ENCODE results near the gene MT1F. TPM values are rescaled to one million over a fixed set of nuclear protein-coding genes. Genes with fewer than 3 reads are reported as not detected.

Gene MT1F
- polyA plus RNA-seq, 4 donors = 4.9 to 73.8 (median 49.8) TPM

GRCh38 chr16:56625140-56625942 lies 32.4 kb upstream of the MT1F start, which contains the start of gene MT1E:
TSS of gene MT1E (plus strand) at chr16:56625781. CDS start at chr16:56625852, 71 bp downstream.
- no peak for DNase-seq (ENCODE audit: low read depth in 4 of 4, low spot score in 3 of 4)

DNA sequence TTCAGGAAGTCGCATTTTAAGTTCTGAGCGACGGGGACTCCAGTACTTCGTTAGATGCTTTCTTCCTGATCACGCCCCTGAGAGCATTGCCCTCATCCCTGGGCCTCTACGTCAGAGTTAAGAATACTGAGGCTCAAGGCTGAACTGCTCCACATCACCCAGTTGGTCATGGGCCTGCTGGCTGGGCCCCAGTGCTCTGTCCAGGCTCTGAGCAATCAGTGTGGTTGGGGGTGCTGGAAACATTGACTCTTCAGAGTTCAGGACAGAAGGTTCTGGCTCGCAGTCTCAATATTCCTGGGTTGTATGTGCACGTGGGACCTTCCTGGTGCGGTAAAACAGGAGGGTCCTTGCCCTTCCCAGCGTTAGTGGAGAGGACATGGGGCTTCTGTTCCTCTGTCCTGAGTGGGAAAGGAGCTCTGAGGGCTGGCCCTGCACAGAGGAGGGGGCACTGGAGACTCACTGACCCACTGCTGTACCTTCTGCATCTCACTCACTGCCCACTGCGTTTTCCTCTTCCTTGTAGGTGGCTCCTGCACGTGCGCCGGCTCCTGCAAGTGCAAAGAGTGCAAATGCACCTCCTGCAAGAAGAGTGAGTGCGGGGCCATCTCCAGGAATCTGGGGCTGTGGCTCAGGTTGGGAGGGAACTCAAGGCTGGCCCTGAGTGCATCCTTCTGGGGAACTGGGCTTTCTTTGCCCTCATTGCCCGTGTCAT lies 31.7 kb upstream of the MT1F start:
- DNase-seq (ENCODE audit: low read depth in 4 of 4, low spot score in 3 of 4) = no peak

DNA sequence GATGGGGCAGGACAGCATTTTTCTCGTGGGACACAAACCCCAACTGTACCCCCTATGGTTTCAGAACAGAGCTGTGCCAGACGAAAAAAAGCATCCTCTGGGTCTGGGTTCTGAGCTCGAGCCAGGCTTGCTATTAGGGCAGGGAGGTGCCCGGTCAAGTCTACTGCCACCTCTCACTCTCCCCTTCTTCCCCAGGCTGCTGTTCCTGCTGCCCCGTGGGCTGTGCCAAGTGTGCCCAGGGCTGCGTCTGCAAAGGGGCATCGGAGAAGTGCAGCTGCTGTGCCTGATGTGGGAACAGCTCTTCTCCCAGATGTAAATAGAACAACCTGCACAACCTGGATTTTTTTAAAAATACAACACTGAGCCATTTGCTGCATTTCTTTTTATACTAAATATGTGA lies 31.1 kb upstream of the MT1F start:
- DNase-seq (ENCODE audit: low read depth in 4 of 4, low spot score in 3 of 4) = no peak

DNA sequence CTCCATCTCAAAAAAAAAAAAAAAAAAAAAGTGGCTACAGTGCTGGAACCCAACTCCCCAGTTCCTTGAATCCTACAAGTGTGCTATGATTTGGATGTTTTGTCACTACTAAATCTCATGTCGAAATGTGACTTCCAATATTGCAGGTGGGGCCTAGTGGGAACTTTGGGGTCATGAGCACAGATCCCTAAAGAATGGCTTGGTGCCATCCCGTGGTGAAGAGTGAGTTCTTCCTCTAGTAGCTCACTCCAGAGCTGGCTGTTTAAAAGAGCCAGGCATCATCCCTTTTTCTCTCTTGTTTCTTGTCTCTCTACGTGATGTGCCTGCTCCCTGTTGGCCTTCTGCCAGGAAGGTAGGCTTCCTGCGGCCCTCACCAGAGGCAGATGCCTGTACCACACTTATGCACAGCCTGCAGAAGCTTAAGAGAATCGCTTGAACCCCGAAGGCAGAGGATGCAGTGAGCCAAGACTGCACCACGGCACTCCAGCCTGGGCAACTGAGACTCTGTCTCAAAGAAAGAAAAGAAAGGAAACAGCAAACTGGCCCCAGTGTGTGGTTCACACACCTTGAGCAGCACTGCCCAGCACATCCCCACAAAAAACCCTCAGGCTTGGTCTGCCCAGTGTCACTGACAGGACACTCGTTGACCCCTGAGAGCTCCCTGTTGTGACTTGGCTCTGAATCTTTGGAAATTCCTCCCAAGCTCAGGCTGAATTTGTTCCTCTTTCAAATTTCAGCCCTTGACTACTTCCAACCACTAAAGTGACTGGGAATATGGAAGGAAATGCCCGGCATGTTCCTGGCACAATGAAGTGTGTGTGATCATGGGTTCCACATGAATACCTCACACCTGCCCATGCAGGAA lies 29.0 kb upstream of the MT1F start:
- DNase-seq (ENCODE audit: low read depth in 4 of 4, low spot score in 3 of 4) = no peak

DNA sequence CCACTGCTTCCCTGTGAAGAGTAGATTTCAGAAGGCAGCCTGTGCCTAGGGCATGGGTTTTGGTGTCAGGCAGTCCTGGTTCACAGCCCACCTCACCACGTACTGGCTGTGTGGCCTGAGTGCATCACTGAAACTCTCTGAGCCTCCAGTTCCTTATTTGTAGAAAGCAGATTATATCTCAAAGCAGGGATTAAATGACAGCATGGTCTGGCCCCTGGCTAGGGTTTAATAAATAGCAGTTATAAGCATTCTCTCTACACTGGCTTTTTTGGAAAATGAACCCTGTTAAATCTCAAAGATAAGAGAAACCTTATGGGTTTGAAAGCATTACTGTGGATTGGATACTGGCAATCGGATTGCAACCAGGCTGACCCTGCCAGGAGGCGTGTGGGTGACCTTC lies 28.2 kb upstream of the MT1F start:
- DNase-seq (ENCODE audit: low read depth in 4 of 4, low spot score in 3 of 4) = no peak

DNA sequence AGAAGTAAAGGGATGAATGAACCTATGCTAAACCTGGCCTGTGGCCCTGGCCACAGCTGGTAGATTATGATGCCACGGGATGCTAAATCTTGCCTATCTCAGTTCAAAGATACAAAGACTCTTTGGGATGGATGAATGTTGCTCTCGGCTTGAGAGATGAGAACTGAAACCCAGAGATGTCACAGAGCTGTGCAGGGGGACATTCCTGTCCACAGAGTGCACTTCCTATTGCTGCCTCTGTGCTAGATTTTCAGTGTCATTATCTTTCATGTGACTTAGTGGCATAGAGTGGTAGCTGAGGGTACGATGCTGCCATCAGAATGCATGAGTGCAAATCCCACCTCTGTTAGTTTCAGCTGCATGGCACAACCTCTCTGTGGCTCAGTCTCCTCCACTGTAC lies 27.6 kb upstream of the MT1F start:
- no peak for DNase-seq (ENCODE audit: low read depth in 4 of 4, low spot score in 3 of 4)

DNA sequence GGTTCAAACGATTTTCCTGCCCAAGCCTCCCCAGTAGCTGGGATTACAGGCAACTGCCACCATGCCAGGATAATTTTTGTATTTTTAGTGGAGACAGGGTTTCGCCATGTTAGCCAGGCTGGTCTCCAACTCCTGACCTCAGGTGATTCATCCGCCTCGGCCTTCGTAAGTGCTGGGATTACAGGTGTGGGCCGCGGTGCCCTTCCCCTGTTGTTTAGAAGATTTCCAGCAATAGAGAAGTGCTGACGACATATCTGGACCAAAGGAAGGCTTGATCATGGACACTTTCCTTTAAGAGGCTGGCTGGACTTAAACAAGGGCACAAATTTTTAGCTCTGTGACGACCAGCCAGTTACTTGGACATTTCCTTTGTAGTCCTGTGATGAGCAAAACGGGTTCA lies 26.6 kb upstream of the MT1F start:
- no peak for DNase-seq (ENCODE audit: low read depth in 4 of 4, low spot score in 3 of 4)

- DNase-seq (ENCODE audit: low read depth in 4 of 4, low spot score in 3 of 4) = no peak
These were observed 26.0 kb upstream of the MT1F start for GRCh38 chr16:56631832-56632155.

- DNase-seq (ENCODE audit: low read depth in 4 of 4, low spot score in 3 of 4) = no peak
These were observed 25.5 kb upstream of the MT1F start, which contains the start of gene MT1M for GRCh38 chr16:56632156-56632847. TSS of gene MT1M (plus strand) at chr16:56632659. CDS start at chr16:56632732, 73 bp downstream.

DNA sequence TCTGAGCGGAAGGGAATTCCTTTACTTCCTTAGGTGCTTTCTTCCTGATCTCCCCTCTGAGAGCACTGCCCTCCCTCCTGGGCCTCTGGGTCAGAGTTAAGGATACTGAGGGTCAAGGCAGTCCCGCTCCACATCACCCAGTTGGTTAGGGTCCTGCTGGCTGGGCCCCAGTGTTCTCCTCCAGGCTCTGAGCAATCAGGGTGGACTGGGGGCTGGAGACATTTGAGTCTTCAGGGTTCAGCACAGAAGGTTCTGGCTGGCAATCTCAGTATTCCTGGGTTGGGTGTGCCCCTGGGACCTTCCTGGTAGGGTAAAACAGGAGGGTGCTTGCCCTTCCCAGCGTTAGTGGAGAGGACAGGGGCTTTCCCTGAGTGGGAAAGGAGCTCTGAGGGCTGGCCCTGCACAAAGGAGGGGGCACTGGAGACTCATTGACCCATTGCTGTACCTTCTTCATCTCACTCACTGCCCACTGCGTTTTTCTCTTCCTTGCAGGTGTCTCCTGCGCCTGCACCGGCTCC lies 24.9 kb upstream of the MT1F start:
- DNase-seq (ENCODE audit: low read depth in 4 of 4, low spot score in 3 of 4) = no peak

- DNase-seq (ENCODE audit: low read depth in 4 of 4, low spot score in 3 of 4) = no peak
These were observed 24.2 kb upstream of the MT1F start for GRCh38 chr16:56633535-56633934.

DNA sequence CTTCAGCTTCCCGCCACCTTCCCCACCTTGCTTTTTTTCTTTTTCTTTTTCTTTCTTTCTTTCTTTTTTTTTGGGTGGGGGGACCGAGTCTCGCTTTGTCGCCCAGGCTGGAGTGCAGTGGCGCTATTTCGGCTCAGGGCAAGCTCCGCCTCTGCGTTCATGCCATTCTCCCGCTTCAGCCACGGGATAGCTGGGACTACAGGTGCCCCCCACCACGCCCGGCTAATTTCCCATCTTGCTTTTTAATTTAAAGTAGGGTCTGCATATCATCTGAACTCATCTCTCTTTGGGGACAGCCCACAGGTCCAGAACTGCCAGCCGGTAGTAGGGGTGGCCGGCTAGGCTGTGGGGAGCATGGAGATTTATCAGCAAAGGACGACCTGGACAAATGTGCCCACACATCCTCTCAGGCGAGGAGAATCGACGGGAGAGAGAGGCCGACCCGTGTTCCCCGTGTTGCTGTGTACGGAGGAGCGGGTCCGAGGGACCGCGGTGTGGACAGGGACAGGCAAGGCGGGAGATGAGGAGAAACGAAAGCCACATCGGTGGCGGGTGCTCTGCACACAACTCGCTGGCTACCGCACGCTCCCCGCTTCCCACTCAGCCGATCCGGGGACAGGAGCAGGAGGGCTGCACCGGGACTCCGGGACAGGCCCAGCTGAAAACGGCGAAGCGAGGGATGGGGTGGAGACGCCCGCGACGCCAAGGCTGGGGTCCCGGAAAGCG lies 22.9 kb upstream of the MT1F start:
- no peak for DNase-seq (ENCODE audit: low read depth in 4 of 4, low spot score in 3 of 4)

- no peak for DNase-seq (ENCODE audit: low read depth in 4 of 4, low spot score in 3 of 4)
These were observed 22.3 kb upstream of the MT1F start for GRCh38 chr16:56635441-56635967.

DNA sequence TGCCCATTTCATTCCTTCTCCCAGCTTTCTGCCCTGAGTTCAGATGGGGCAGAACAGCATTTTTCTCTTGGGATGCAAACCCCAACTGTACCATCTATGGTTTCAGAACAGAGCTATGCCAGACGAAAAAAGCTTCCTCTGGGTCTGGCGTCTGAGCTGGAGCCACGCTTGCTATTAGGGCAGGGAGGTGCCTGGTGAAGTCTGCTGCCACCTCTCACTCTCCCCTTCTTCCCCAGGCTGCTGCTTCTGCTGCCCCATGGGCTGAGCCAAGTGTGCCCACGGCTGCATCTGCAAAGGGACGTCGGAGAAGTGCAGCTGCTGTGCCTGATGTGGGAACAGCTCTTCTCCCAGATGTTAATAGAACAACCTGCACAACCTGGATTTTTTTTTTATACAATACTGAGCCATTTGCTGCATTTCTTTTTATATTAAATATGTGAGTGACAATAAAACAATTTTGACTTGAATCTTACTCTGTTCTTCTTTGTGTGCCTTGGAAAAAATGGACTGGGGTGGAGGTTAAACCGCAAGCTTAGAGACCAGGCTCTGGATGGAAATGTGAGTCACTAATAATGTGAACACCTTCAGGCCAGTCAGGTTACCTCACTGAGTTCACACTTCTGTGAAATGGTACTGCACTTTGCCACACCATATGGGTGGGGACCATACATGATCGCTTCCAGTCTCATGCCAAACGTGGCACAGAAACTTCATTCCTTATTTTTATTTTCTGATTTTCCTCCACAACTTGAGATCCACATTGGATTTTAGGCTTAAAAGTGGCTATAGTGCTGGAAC lies 20.9 kb upstream of the MT1F start:
- no peak for DNase-seq (ENCODE audit: low read depth in 4 of 4, low spot score in 3 of 4)

- DNase-seq (ENCODE audit: low read depth in 4 of 4, low spot score in 3 of 4) = no peak
These were observed 19.7 kb upstream of the MT1F start, which contains the start of gene MT1A for GRCh38 chr16:56637814-56638750. TSS of gene MT1A (plus strand) at chr16:56638666. CDS start at chr16:56638739, 73 bp downstream.

DNA sequence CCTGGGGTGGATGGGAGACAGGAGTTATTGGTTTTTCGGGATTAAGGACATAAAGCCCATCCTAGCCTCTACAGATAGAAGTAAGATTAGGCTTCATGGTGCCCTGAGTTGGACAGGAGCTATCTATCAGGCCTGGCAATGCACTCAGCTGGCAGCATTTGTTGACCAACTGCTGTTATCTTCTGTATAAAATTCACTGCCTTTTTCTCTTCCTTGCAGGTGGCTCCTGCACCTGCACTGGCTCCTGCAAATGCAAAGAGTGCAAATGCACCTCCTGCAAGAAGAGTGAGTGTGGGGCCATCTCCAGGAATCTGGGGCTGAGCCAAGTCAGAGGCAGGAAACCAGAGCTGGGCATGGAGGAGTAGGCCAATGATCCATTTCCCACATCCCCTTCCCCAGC lies 18.7 kb upstream of the MT1F start:
- no peak for DNase-seq (ENCODE audit: low read depth in 4 of 4, low spot score in 3 of 4)

GRCh38 chr16:56640076-56640475 lies 17.7 kb upstream of the MT1F start:
- DNase-seq (ENCODE audit: low read depth in 4 of 4, low spot score in 3 of 4) = no peak

Measured in left renal pelvis (tissue), 4 donors.